AG04450 (cell line): Measurements from ENCODE around the gene CSN2. TPM values are rescaled to one million over a fixed set of nuclear protein-coding genes. Genes with fewer than 3 reads are reported as not detected.
"Not testable (repeated sequence)": the region's sequence is repeated elsewhere in the genome, so short reads cannot be mapped to it uniquely, and the experiment has no call there.

Source experiments
- CTCF ChIA-PET: fragments of 300-600, 350-600 bp; formaldehyde crosslinking; extraction: SDS; loops from one replicate; lab custom pipeline; 2022; ENCODE audit warnings: antibody characterized with exemption, inconsistent platforms; lab: Charles Lee
- POLR2A ChIA-PET: fragments of 350-600 bp; formaldehyde crosslinking; extraction: SDS; loops from one replicate; lab custom pipeline; 2021; ENCODE audit warnings: antibody characterized with exemption, inconsistent platforms; lab: Yijun Ruan, JAX
- DNase-seq: peaks from one replicate; pipeline ENCODE4 v3.0.0-alpha.2; 2011; ENCODE audit warnings: low read depth, low spot score
- H3K27ac ChIP-seq: one replicate; pipeline ENCODE4 v1.5.1; 2012; ENCODE audit warnings: low read depth, low read length, control low read depth
- H3K27me3 ChIP-seq: one replicate; pipeline ENCODE4 v1.6.0; 2012; ENCODE audit warnings: low read length; ENCODE audit not compliant: control insufficient read depth, insufficient read depth
- H3K4me3 ChIP-seq: 2 replicates; pipeline ENCODE4 v1.5.1; 2011; ENCODE audit warnings: mild to moderate bottlenecking, low read depth, low read length, control low read depth
- H3K9me3 ChIP-seq: 2 replicates; pipeline ENCODE4 v1.5.1; 2012; ENCODE audit warnings: low read length; ENCODE audit not compliant: control insufficient read depth, insufficient read depth
- polyA plus RNA-seq: library from polyadenylated mRNA; depleted of rRNA; stranded (reverse); fragments of >200 nt; gene quantifications from 2 replicates; pipeline ENCODE4 v1.2.3, GENCODE V29; 2011
- TF ChIP-seq, protein P1 (sequence below): IDR thresholded peaks from 2 replicates; pipeline ENCODE4 v1.5.1; 2011; ENCODE audit warnings: low read depth, low read length, control low read depth, inconsistent platforms

Gene CSN2
- polyA plus RNA-seq, 1 experiment: not detected

DNA sequence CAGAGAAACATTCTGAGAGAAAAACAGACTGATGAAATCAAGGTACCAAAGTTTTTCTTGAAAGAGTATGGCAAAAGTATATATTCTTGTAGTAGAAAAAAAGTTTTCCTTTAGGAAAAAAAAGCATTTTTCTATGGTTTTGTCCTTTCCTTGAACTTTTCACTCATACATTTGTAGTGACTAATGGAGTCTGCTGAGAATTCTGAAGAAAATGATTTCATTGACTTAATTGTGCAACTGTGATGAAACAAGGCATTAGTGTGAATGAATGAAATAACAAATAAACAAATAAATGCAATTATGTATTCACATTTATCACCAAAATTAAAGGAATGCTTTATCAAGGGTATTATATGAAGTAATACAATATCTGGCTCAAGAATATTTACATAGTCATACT, 29.0 kb downstream of the CSN2 start:
- CTCF ChIA-PET: no interaction called here
- TF ChIP-seq, protein P1, sequence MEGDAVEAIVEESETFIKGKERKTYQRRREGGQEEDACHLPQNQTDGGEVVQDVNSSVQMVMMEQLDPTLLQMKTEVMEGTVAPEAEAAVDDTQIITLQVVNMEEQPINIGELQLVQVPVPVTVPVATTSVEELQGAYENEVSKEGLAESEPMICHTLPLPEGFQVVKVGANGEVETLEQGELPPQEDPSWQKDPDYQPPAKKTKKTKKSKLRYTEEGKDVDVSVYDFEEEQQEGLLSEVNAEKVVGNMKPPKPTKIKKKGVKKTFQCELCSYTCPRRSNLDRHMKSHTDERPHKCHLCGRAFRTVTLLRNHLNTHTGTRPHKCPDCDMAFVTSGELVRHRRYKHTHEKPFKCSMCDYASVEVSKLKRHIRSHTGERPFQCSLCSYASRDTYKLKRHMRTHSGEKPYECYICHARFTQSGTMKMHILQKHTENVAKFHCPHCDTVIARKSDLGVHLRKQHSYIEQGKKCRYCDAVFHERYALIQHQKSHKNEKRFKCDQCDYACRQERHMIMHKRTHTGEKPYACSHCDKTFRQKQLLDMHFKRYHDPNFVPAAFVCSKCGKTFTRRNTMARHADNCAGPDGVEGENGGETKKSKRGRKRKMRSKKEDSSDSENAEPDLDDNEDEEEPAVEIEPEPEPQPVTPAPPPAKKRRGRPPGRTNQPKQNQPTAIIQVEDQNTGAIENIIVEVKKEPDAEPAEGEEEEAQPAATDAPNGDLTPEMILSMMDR: no peak
- DNase-seq: no peak
- Histone ChIP-seq H3K27me3 (no peaks in the 10 kb centered on the region), H3K4me3 (no peak overlapping the region), H3K9me3 (no peaks in the 10 kb centered on the region), H3K27ac (no peak overlapping the region)
- POLR2A ChIA-PET: no interaction called here

DNA sequence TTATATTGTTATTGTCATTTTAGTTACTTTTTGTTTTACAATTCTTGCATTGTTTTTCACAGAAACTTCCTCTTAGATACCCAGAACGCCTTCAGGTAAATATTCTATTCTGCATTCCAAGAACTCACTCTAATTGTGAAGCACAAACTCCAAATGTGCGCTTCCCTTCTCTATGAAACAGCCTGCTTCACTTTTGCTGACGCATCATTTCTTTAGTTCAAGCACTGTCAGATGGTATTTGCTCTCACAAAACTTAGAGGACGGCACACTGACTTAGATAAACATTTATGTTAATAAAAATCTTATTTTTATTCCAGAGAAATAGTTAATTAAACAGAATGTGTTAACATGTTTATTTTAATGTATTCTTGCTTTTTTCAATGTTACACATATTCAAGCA, 31.4 kb downstream of the CSN2 start:
- Histone ChIP-seq H3K27ac (no peak overlapping the region), H3K27me3 (no peaks in the 10 kb centered on the region), H3K9me3 (no peaks in the 10 kb centered on the region), H3K4me3 (no peak overlapping the region)
- CTCF ChIA-PET: no interaction called here
- POLR2A ChIA-PET: no interaction called here
- no peak for DNase-seq
- TF ChIP-seq, protein P1: no peak

DNA sequence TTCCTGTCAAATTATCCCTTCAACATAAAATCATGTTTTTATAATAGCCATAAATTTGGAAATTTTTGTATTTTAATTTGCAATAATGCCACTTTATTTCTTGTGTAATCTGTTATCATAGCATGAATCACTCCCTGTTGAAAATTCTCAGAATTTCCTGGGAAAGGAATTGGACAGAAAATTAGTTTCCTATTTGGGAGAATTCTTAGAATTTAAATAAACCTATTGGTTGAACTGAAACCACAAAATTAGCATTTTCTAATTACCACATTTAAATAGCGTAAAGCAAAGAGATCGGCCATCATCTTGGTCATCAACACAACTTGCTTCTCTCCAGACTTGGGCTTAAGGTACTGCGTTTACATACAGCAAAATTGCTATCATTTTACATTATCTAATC, 34.8 kb downstream of the CSN2 start, which contains the start of gene CSN1S1:
TSS of gene CSN1S1 (plus strand) at position 301 of the 400 bp plus-strand sequence. CDS start 1,488 bp downstream, outside the sequence.
- H3K9me3 ChIP-seq: no peaks in the 10 kb centered on the region
- DNase-seq: no peak
- TF ChIP-seq, protein P1: no peak
- H3K4me3 ChIP-seq: no peak within 1 kb of the TSS
- H3K27me3 ChIP-seq: no peaks in the 10 kb centered on the region
- no peak within 1 kb of the TSS for H3K27ac ChIP-seq
- POLR2A ChIA-PET: no interaction called here
- CTCF ChIA-PET: no interaction called here

DNA sequence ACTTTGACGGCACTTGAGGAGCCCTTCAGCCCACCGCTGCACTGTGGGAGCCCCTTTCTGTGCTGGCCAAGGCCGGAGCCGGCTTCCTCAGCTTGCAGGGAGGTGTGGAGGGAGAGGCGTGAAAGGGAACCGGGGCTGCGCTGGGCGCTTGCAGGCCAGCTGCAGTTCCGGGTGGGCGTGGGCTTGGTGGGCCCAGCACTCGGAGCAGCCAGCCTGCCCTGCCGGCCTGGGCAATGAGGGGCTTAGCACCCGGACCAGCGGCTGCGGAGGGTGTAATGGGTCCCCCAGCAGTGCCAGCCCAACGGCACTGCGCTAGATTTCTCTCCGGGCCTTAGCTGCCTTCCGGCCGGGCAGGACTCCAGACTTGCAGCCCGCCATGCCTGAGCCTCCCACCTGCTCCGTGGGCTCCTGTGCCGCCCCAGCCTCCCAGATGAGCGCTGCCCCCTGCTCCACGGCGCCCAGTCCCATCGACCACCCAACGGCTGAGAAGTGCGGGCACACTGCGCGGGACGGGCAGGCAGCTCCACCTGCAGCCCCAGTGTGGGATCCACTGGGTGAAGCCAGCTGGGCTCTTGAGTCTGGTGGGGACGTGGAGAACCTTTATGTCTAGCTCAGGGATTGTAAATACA, 41.6 kb downstream of the CSN2 start:
- H3K9me3 ChIP-seq, DNase-seq, H3K27ac ChIP-seq, CTCF ChIA-PET, H3K4me3 ChIP-seq, POLR2A ChIA-PET, H3K27me3 ChIP-seq: not testable (repeated sequence)

DNA sequence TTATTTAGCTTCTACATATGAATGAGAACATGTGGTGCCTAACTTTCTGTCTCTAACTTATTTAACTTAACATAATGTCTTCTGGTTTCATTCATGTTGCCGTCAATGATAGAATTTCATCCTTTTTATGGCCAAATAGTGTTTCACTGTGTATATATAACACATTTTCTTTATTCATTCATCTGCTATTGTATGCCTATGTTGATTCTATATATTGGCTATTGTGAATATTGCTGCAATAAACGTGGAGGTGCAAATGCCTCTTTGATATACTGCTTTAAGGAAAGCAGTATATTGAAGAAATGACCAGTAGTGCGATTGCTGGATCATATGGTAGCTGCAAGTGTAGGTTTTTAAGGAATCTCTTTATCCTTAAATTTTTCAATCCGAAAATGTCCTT, 44.7 kb downstream of the CSN2 start:
- no peak for DNase-seq
- Histone ChIP-seq H3K4me3 (no peak overlapping the region), H3K27me3 (no peaks in the 10 kb centered on the region), H3K27ac (no peak overlapping the region), H3K9me3 (no peaks in the 10 kb centered on the region; the same call in 1 of the 2 replicates)
- CTCF ChIA-PET: no interaction called here
- POLR2A ChIA-PET: no interaction called here
- TF ChIP-seq, protein P1: no peak
